ENCODE measurements around the gene UBE2J2. TPM values are rescaled to one million over a fixed set of nuclear protein-coding genes. Genes with fewer than 3 reads are reported as not detected.

The UBE2J2 gene
- total and polyA plus RNA-seq, 2 of the 13 experiments (the other 11 are each of a cell fraction or from before 2014, with no cell fraction given): 25.4 to 29.4 TPM

GRCh38 chr1:1285102-1285571 is 11.5 kb upstream of the UBE2J2 start:
- peak; percentile 2 for ATAC-seq
- Histone ChIP-seq H3K27ac (ENCODE audit: extremely low read length, insufficient read depth, low read length) (no peak overlapping the region), H3K4me2 (ENCODE audit: low read depth, low read length) (peak overlapping the region; percentile 58; the same call in 1 of the 2 replicates), H3K9me3 (ENCODE audit: low read length) (no peaks in the 10 kb centered on the region), H3K27me3 (ENCODE audit: control insufficient read depth in 1 of 2, insufficient read depth in 2 of 2, low read length in 2 of 2) (peaks cover 0 to 2% of the 10 kb centered on the region in 2 experiments; a peak in 1 of 5 replicates), H3K4me3 (replicated peaks in 1 of 3; ENCODE audit: insufficient read depth in 1 of 3, low read depth in 2 of 3, low read length in 3 of 3) (no peak overlapping the region; a peak in 1 of 6 replicates), H3K4me1 (ENCODE audit: insufficient read depth, low read length) (peaks cover 54% of the 10 kb centered on the region), H2AFZ (ENCODE audit: low read length) (no peak overlapping the region), H3K36me3 (replicated peaks in 1 of 2; ENCODE audit: control insufficient read depth in 1 of 2, insufficient read depth in 2 of 2, low read length in 2 of 2) (no peaks in the 10 kb centered on the region), H3K9ac (ENCODE audit: insufficient read depth, low read depth, low read length) (no peak overlapping the region), H3K79me2 (ENCODE audit: insufficient read depth, low read length) (no peaks in the 10 kb centered on the region), H4K20me1 (ENCODE audit: insufficient read depth, low read length) (no peaks in the 10 kb centered on the region)
- no peak; the same call in 1 of the 2 replicates for TF ChIP-seq ZFY (CRISPR knock-in tag; IDR thresholded peaks at IDR 0.05)
- TF ChIP-seq HNRNPL (IDR thresholded peaks at IDR 0.05; ENCODE audit: low read depth, low read length): 0 out of 2 replicates have a peak, but pooled peaks have one; percentile 22
- no peak for TF ChIP-seq ZNF24 (IDR thresholded peaks at IDR 0.05)
- TF ChIP-seq PHF8 (CRISPR knock-in tag; IDR thresholded peaks at IDR 0.05): peak; percentile 28; the same call in 1 of the 2 replicates
- in situ Hi-C loops (cut with HindIII; ENCODE audit: extremely low pct_ligation_motif_present, low pct_unique_long_range_greater_than_20kb) (no loop called here), intact Hi-C loops (cut with micrococcal nuclease; ENCODE audit: unreplicated experiment) (no loop called here)
- 40% methylated on average over 3 of the region's 22 CpGs for WGBS (ENCODE audit: low lambda C conversion rate)
- no TSS peak for BruUV-seq (replicated peaks)
- ChIA-PET CTCF (ENCODE audit: low intra/inter-chr PET ratio, low total read pairs) (no interaction called here), POLR2A (no interaction called here)
- DNase-seq (ENCODE audit: low spot score): no peak
- FAIRE-seq: no peak

GRCh38 chr1:1284221-1285101 is 10.8 kb upstream of the UBE2J2 start:
- no peak overlapping the region for H3K27ac ChIP-seq (ENCODE audit: extremely low read length, insufficient read depth, low read length)
- ATAC-seq (no peak), FAIRE-seq (no peak), DNase-seq (ENCODE audit: low spot score) (no peak)
- H3K4me2 ChIP-seq (ENCODE audit: low read depth, low read length): no peak overlapping the region
- H3K4me3 ChIP-seq (replicated peaks in 1 of 3; ENCODE audit: insufficient read depth in 1 of 3, low read depth in 2 of 3, low read length in 3 of 3): no peak overlapping the region
- H3K27me3 ChIP-seq (ENCODE audit: control insufficient read depth in 1 of 2, insufficient read depth in 2 of 2, low read length in 2 of 2): peaks cover 0 to 2% of the 10 kb centered on the region in 2 experiments; a peak in 1 of 5 replicates
- H3K9me3 ChIP-seq (ENCODE audit: low read length): no peaks in the 10 kb centered on the region
- ChIA-PET CTCF (ENCODE audit: low intra/inter-chr PET ratio, low total read pairs) (no interaction called here), POLR2A (no interaction called here)
- H3K79me2 ChIP-seq (ENCODE audit: insufficient read depth, low read length): no peaks in the 10 kb centered on the region
- no peaks in the 10 kb centered on the region for H3K36me3 ChIP-seq (replicated peaks in 1 of 2; ENCODE audit: control insufficient read depth in 1 of 2, insufficient read depth in 2 of 2, low read length in 2 of 2)
- intact Hi-C loops (cut with micrococcal nuclease; ENCODE audit: unreplicated experiment) (no loop called here), in situ Hi-C loops (cut with HindIII; ENCODE audit: extremely low pct_ligation_motif_present, low pct_unique_long_range_greater_than_20kb) (no loop called here)
- H3K4me1 ChIP-seq (ENCODE audit: insufficient read depth, low read length): peaks cover 54% of the 10 kb centered on the region
- no peak overlapping the region for H3K9ac ChIP-seq (ENCODE audit: insufficient read depth, low read depth, low read length)
- no TSS peak for BruUV-seq (replicated peaks)
- WGBS (ENCODE audit: low lambda C conversion rate): 74% methylated on average over 10 of the region's 32 CpGs
- TF ChIP-seq ZNF891 (CRISPR knock-in tag; IDR thresholded peaks at IDR 0.05) (peak; percentile 5; the same call in 1 of the 2 replicates), AGO1 (IDR thresholded peaks at IDR 0.05; ENCODE audit: low read depth, low read length, poor library complexity, severe bottlenecking) (no peak), ZBTB40 (IDR thresholded peaks at IDR 0.05) (no peak), ZBTB40 (CRISPR knock-in tag; IDR thresholded peaks at IDR 0.05) (0 out of 2 replicates have a peak, but pooled peaks have one; percentile 20)
- no peaks in the 10 kb centered on the region for H4K20me1 ChIP-seq (ENCODE audit: insufficient read depth, low read length)
- no peak overlapping the region for H2AFZ ChIP-seq (ENCODE audit: low read length)

Measured in HepG2 (cell line).